ENCODE data around the gene C10orf71.

Gene C10orf71

DNA sequence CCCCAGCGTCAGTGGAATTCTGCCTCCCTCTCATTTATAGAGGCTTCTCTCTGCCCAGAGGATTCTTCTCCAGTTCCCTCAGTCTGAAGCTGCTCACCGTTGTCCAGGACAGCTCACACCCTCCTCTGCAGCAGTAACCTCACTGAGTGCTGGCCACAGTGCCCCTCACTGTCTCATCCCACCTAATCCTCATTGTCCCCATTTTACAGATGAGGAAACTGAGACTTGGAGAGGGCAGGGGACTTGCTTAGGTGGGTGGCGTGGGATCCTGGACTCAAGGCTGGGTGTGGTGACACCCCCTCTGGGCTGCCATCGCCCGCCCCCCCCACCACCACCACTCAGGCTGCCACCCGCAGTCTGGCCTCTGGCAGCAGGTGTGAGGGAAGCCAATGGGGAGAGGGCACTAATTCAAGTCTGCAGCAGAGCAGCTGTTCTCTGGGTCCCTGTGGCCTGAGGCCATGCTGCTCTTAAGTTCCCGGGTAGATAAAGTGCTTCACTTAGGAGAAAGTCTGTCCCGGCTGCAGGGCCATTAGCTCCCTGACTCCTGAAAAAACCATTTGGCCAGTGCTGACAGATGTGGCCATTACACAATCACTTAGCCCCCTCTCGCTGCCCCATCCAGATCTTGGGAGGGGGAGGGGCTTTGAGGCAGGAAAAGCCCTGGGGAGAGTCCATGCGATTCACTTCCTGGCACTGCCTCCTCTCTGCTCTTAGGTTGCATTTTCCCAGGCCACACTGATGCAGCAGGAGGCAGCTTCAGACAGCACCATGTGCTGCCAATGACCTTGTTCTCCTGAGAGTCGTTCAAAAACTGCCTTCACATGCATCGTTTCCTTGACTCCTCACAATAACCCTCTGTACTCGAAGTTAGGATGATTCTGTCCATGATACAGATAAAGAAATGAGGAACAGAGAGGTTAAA, 60.6 kb downstream of the C10orf71 start:
- TF ChIP-seq, protein P1, sequence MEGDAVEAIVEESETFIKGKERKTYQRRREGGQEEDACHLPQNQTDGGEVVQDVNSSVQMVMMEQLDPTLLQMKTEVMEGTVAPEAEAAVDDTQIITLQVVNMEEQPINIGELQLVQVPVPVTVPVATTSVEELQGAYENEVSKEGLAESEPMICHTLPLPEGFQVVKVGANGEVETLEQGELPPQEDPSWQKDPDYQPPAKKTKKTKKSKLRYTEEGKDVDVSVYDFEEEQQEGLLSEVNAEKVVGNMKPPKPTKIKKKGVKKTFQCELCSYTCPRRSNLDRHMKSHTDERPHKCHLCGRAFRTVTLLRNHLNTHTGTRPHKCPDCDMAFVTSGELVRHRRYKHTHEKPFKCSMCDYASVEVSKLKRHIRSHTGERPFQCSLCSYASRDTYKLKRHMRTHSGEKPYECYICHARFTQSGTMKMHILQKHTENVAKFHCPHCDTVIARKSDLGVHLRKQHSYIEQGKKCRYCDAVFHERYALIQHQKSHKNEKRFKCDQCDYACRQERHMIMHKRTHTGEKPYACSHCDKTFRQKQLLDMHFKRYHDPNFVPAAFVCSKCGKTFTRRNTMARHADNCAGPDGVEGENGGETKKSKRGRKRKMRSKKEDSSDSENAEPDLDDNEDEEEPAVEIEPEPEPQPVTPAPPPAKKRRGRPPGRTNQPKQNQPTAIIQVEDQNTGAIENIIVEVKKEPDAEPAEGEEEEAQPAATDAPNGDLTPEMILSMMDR (IDR thresholded peaks at IDR 0.05; ENCODE audit: insufficient read depth, low read length, missing control alignments): no peak
- no peak for DNase-seq (ENCODE audit: low read depth, low spot score)
- H3K4me3 ChIP-seq (ENCODE audit: low read depth, low read length): no peak overlapping the region
- POLR2A ChIA-PET: no interaction called here
- CTCF ChIA-PET: interaction anchor here (1.6 kb wide), 1 partner anchor 48 kb away, joined by 4 read pairs; no protein-coding TSS in a partner anchor

GRCh38 chr10:49360271-49361177, 61.6 kb downstream of the C10orf71 start:
- POLR2A ChIA-PET: no interaction called here

GRCh38 chr10:49361178-49361554, 62.2 kb downstream of the C10orf71 start:
- CTCF ChIA-PET: interaction anchor here (1.6 kb wide), 1 partner anchor 46 kb away, joined by 4 read pairs; no protein-coding TSS in a partner anchor
- TF ChIP-seq, protein P1 (IDR thresholded peaks at IDR 0.05; ENCODE audit: insufficient read depth, low read length, missing control alignments): no peak

More at GRCh38 chr10:49360271-49361177, 61.6 kb downstream of the C10orf71 start:
- TF ChIP-seq, protein P1 (IDR thresholded peaks at IDR 0.05; ENCODE audit: insufficient read depth, low read length, missing control alignments): no peak
- CTCF ChIA-PET: interaction anchor here (1.6 kb wide), 1 partner anchor 47 kb away, joined by 4 read pairs; no protein-coding TSS in a partner anchor
- no peak overlapping the region for H3K4me3 ChIP-seq (ENCODE audit: low read depth, low read length)
- no peak for DNase-seq (ENCODE audit: low read depth, low spot score)

GRCh38 chr10:49361735-49362568, 63.0 kb downstream of the C10orf71 start:
- no peak for DNase-seq (ENCODE audit: low read depth, low spot score)
- TF ChIP-seq, protein P1 (IDR thresholded peaks at IDR 0.05; ENCODE audit: insufficient read depth, low read length, missing control alignments): no peak
- CTCF ChIA-PET: no interaction called here
- POLR2A ChIA-PET: no interaction called here
- no peak overlapping the region for H3K4me3 ChIP-seq (ENCODE audit: low read depth, low read length)

More at GRCh38 chr10:49361178-49361554, 62.2 kb downstream of the C10orf71 start:
- no peak for DNase-seq (ENCODE audit: low read depth, low spot score)
- POLR2A ChIA-PET: no interaction called here
- no peak overlapping the region for H3K4me3 ChIP-seq (ENCODE audit: low read depth, low read length)

DNA sequence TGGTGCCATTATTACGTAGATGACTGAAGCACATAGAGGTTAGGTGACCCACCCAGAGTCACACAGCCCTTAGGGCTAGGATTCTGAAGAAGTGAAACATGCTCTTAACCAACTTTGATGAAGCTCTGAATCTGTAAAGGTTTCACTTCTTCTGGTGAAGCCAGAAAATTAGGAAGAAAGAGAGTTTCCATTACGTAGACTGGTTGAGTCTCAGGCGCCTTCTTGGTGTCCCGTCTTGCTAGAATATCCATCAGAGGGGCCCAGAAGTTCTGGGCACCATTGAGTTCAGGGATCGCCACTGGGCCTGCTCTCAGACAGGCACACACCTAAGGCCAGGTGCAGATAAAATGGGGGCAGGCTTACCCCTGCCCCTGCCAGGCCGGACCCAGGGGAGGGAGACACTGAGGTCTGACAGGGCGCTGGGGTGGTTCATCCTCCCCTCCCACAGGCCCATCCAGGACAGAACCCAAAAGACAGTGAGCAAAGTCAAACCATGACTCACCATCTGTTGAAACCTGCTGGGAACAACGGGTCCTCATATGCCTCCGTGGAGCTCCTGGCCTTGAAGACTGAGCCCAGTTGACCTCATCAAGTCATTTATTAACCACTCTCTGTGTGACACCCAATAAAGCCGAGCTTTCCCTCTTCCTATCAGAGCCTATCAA, 63.8 kb downstream of the C10orf71 start:
- ChIA-PET CTCF (no interaction called here), POLR2A (no interaction called here)
- TF ChIP-seq, protein P1 (IDR thresholded peaks at IDR 0.05; ENCODE audit: insufficient read depth, low read length, missing control alignments): no peak
- H3K4me3 ChIP-seq (ENCODE audit: low read depth, low read length): no peak overlapping the region
- no peak for DNase-seq (ENCODE audit: low read depth, low spot score)

Data from AG04449 (cell line).